ENCODE results near the gene CKS2.
A peak's percentile ranks its signal among the peaks of the same experiment; 100 is the strongest.

CKS2 gene

GRCh38 chr9:89319015-89319905, 8.3 kb downstream of the CKS2 start:
- peak overlapping the region; percentile 74 for H3K4me3 ChIP-seq (ENCODE audit: low read depth, low read length)
- no peak for TF ChIP-seq CTCF (conservative IDR thresholded peaks at IDR 0.05; ENCODE audit: low read depth, low read length)
- no peak for DNase-seq (ENCODE audit: low read depth)

- H3K4me3 ChIP-seq (ENCODE audit: low read depth, low read length) = no peak overlapping the region
- no peak for TF ChIP-seq CTCF (conservative IDR thresholded peaks at IDR 0.05; ENCODE audit: low read depth, low read length)
- no peak for DNase-seq (ENCODE audit: low read depth)
Observed at GRCh38 chr9:89323390-89323789, 12.4 kb downstream of the CKS2 start.

DNA sequence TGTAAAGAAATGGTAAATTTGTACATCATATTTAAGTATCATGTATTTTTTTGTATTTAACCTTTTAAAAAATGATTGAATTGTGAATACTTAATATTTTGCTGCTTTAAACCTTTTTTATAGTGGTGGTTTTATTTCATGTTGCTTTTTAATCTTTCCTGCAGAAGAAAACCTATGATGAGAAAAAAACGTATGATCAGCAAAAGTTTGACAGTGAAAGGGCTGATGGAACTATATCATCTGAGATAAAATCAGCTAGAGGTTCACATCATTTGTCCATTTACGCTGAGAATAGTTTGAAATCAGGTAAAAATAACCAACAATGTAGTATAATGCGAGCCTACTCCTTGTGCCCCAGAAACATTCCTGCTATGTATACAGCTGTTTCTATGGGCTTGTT, 14.7 kb downstream of the CKS2 start:
- no peak for TF ChIP-seq CTCF (conservative IDR thresholded peaks at IDR 0.05; ENCODE audit: low read depth, low read length)
- no peak overlapping the region for H3K4me3 ChIP-seq (ENCODE audit: low read depth, low read length)
- no peak for DNase-seq (ENCODE audit: low read depth)

DNA sequence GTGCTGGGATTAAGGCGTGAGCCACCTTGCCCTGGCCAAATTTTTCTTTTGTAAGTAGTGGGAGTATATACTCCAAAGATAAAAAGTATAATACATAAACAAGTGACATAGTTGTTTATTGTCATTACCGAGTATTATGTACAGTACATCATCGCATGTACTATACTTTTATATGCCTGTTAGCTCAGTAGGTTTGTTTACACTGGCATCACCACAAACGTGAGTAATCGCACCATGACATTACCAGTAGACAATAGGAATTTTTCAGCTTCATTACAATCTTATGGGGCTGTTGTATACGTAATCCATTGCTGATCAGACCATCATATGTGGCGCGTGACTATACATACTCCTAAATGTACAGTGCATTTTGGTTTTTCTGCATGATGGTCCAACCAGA, 17.1 kb downstream of the CKS2 start:
- H3K4me3 ChIP-seq (ENCODE audit: low read depth, low read length) = no peak overlapping the region
- no peak for TF ChIP-seq CTCF (conservative IDR thresholded peaks at IDR 0.05; ENCODE audit: low read depth, low read length)
- no peak for DNase-seq (ENCODE audit: low read depth)

GRCh38 chr9:89329917-89330316, 18.9 kb downstream of the CKS2 start:
- H3K4me3 ChIP-seq (ENCODE audit: low read depth, low read length) = no peak overlapping the region
- no peak for TF ChIP-seq CTCF (conservative IDR thresholded peaks at IDR 0.05; ENCODE audit: low read depth, low read length)

DNA sequence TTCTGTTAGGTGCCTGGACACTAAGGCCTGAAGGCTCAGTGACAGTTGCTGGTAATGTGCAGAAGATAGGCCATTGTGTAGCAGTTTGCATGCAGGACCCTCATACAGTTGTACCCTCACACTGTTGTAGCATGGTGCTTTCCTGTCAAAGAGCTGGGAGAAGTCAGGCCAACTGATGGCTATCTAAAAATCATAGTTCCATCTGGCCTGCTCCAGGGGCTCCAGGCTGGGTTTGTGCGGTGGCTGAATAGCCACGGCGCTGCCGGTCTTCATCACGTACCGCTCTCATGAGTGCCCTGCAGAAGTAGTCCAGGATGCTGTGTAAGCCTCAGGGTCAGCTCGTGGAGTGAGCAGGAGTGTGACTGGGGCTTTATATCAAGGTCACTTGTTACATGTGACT, 19.5 kb downstream of the CKS2 start:
- no peak for TF ChIP-seq CTCF (conservative IDR thresholded peaks at IDR 0.05; ENCODE audit: low read depth, low read length)
- H3K4me3 ChIP-seq (ENCODE audit: low read depth, low read length) = no peak overlapping the region
- no peak for DNase-seq (ENCODE audit: low read depth)

More at GRCh38 chr9:89329917-89330316, 18.9 kb downstream of the CKS2 start:
- DNase-seq (ENCODE audit: low read depth) = no peak

GRCh38 chr9:89339807-89340206, 28.8 kb downstream of the CKS2 start:
- H3K4me3 ChIP-seq (ENCODE audit: low read depth, low read length) = no peak overlapping the region
- DNase-seq (ENCODE audit: low read depth) = no peak
- no peak for TF ChIP-seq CTCF (conservative IDR thresholded peaks at IDR 0.05; ENCODE audit: low read depth, low read length)

Measured in choroid plexus epithelial cell (primary cell).